Osteocyte (in vitro differentiated cells): Measurements from ENCODE around the gene GDPGP1. TPM values are rescaled to one million over a fixed set of nuclear protein-coding genes. Genes with fewer than 3 reads are reported as not detected.
"Not testable (repeated sequence)": the region's sequence is repeated elsewhere in the genome, so short reads cannot be mapped to it uniquely, and the experiment has no call there.

ENCODE experiments used
- DNase-seq: peaks from one replicate; pipeline ENCODE4 v3.0.0; 2021; ENCODE audit warnings: mixed read lengths; ENCODE audit not compliant: unreplicated experiment; ENCODE audit errors: extremely low spot score
- H3K27ac Mint-ChIP-seq: one replicate; pipeline ENCODE4 v1.8.0; 2021; ENCODE audit warnings: mild to moderate bottlenecking, mixed read lengths; ENCODE audit not compliant: unreplicated experiment
- H3K27me3 Mint-ChIP-seq: one replicate; pipeline ENCODE4 v1.8.0; 2021; ENCODE audit warnings: mixed read lengths; ENCODE audit not compliant: unreplicated experiment
- H3K36me3 Mint-ChIP-seq: one replicate; pipeline ENCODE4 v1.8.0; 2021; ENCODE audit warnings: mixed read lengths; ENCODE audit not compliant: unreplicated experiment
- H3K4me1 Mint-ChIP-seq: one replicate; pipeline ENCODE4 v1.8.0; 2021; ENCODE audit warnings: mixed read lengths; ENCODE audit not compliant: unreplicated experiment
- H3K4me3 Mint-ChIP-seq: one replicate; pipeline ENCODE4 v1.8.0; 2021; ENCODE audit warnings: mild to moderate bottlenecking, moderate library complexity, mixed read lengths; ENCODE audit not compliant: unreplicated experiment
- H3K9me3 Mint-ChIP-seq: one replicate; pipeline ENCODE4 v1.8.0; 2021; ENCODE audit warnings: mixed read lengths; ENCODE audit not compliant: unreplicated experiment
- CTCF ChIP-seq: fragments of 200-600 bp; sonication (generic); IDR thresholded peaks from 2 replicates; pipeline ENCODE4 v1.5.0; 2021; ENCODE audit warnings: antibody characterized with exemption, mild to moderate bottlenecking, moderate library complexity
- long read RNA-seq: library from polyadenylated mRNA; unstranded; transcript quantifications from one replicate; pipeline ENCODE4 v2.0.0, GENCODE V29; 2021
- total RNA-seq: library from RNA; stranded (reverse); gene quantifications from 2 replicates; pipeline ENCODE4 v1.2.1, GENCODE V29; 2021

The GDPGP1 gene, protein sequence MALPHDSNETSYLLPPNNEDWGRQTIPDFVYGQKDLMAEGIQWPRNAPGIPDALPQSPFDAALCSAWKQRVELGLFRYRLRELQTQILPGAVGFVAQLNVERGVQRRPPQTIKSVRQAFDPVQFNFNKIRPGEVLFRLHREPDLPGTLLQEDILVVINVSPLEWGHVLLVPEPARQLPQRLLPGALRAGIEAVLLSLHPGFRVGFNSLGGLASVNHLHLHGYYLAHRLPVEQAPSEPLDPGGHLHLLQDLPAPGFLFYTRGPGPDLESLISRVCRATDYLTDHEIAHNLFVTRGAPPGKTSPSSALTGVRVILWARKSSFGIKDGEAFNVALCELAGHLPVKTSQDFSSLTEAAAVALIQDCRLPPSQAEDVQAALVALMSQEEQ
- 5.6 and 6.6 TPM in 2 replicates for total RNA-seq
- long read RNA-seq, partial matches to known transcripts = 0 of 4 reads
- long read RNA-seq, other reads (novel, unspliced or antisense) = 1 of 4 reads

DNA sequence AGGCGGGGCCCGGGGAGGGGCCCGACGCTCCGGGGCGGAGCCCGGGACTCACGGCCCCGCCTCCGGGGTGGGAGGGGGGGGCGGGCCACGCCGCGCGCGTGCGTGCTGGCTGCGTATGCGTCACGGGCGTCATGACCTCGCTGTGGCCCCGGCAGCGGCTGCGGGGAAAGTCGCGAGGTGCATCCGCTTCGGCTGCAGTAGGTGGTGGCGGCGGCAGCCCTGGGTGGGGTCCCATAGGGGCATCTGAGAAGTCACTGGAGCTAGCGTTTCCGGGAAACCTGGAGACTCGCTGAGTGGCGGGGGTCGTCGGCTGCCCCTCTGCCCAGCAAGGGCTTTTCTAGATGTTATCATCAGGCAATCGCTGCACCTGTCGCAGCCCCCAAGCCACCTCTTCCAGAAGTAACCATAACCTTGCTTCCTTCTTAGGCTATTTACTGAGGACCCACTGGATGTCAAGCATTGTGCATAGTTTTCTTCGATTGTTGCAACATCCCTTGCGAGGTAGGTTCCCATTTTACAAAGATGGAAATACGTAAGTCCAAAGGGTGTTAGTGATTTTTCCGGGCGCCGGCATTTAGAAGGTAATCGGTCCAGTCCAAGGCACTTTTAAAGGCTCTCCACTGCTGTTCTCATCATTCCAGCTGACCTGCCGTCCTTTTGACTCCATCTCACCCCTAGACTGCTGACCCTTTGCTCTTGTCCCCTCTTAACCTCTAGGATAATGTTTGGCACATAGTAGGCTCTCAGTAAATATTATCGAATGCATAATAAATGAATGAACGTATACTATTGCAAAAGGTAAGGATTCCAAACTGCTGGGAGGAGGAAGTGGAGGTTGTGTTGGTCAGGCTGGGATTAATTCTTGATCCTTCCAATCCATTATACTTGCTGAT lies at the start of gene GDPGP1:
Gene GDPGP1 (plus strand): TSS at position 114 of the 893 bp plus-strand sequence. CDS start 6,700 bp downstream, outside the sequence.
- Mint-ChIP-seq H3K36me3 (peaks cover 18% of the 10 kb centered on the region), H3K27me3 (no peaks in the 10 kb centered on the region), H3K27ac (peak within 1 kb of the TSS; percentile 73), H3K4me1 (peaks cover 17% of the 10 kb centered on the region), H3K4me3 (peak within 1 kb of the TSS; percentile 79), H3K9me3 (no peaks in the 10 kb centered on the region)
- DNase-seq = no peak
- TF ChIP-seq CTCF = no peak

GRCh38 chr15:90184786-90185704 lies 49.0 kb upstream of the GDPGP1 start:
- no peaks in the 10 kb centered on the region for H3K36me3 Mint-ChIP-seq
- H3K4me1 Mint-ChIP-seq = peaks cover 16% of the 10 kb centered on the region
- no peak overlapping the region for H3K27ac Mint-ChIP-seq
- DNase-seq = no peak
- H3K4me3 Mint-ChIP-seq = peak overlapping the region; percentile 55
- no peak for TF ChIP-seq CTCF
- no peaks in the 10 kb centered on the region for H3K9me3 Mint-ChIP-seq
- H3K27me3 Mint-ChIP-seq = peaks cover 10% of the 10 kb centered on the region

DNA sequence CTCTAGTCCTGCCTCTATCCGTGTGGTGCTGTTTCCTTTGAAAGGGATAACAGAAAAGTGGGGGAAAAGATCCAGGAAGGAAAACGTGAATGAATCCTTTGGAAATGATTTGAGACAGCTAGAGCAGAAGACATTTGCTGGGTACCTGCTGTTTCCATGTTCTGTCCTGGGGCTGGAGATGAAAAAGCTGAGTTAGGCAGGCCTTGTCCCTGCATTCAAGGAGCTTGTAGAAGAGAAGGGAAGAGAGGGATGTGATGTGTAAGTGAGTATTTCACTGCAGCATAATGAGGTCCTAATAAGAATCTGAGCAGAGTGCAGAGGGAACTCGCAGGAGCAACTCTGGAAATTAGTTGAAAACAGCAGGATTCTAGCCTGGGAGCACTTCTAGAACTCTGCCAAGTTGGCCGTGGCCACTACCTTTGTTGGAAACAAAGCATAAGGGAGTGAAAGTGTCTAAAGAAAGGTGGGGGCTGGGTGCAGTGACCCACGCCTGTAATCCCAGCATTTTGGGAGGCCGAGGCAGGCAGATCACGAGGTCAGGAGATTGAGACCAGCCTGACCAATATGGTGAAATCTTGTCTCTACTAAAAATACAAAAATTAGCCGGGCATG lies 46.6 kb upstream of the GDPGP1 start:
- Mint-ChIP-seq H3K27me3 (no peaks in the 10 kb centered on the region), H3K4me3 (no peak overlapping the region), H3K4me1 (peaks cover 28% of the 10 kb centered on the region), H3K36me3 (no peaks in the 10 kb centered on the region), H3K9me3 (no peaks in the 10 kb centered on the region), H3K27ac (peak overlapping the region; percentile 9)
- no peak for DNase-seq
- no peak for TF ChIP-seq CTCF

GRCh38 chr15:90188065-90188464 lies 45.9 kb upstream of the GDPGP1 start:
- H3K36me3 Mint-ChIP-seq, H3K27me3 Mint-ChIP-seq, DNase-seq, H3K27ac Mint-ChIP-seq, H3K9me3 Mint-ChIP-seq, H3K4me3 Mint-ChIP-seq: not testable (repeated sequence)
- H3K4me1 Mint-ChIP-seq = peaks cover 35% of the 10 kb centered on the region
